HG02852 (cell line): ENCODE measurements around the gene GARNL3.

Source experiments
- ATAC-seq: cut with Tn5 transposase; IDR thresholded peaks from one replicate; pipeline ENCODE4 v1.9.1; 2021; ENCODE audit warnings: mild to moderate bottlenecking, moderate library complexity; ENCODE audit not compliant: unreplicated experiment

Gene GARNL3

GRCh38 chr9:127384016-127384730 is 119.6 kb downstream of the GARNL3 start:
- no peak for ATAC-seq

- ATAC-seq: no peak
Measured at GRCh38 chr9:127384901-127385300, 120.3 kb downstream of the GARNL3 start.

- ATAC-seq: no peak
Measured at GRCh38 chr9:127386249-127386648, 121.7 kb downstream of the GARNL3 start.

- ATAC-seq: no peak
Measured at GRCh38 chr9:127386981-127387380, 122.4 kb downstream of the GARNL3 start.

GRCh38 chr9:127388037-127388855 is 123.7 kb downstream of the GARNL3 start:
- peak; percentile 91 for ATAC-seq

- ATAC-seq: no peak
Measured at GRCh38 chr9:127388856-127389238, 124.3 kb downstream of the GARNL3 start.

GRCh38 chr9:127389381-127390247 is 125.0 kb downstream of the GARNL3 start:
- ATAC-seq: no peak

- ATAC-seq: no peak
Measured at GRCh38 chr9:127390248-127390545, 125.6 kb downstream of the GARNL3 start.

GRCh38 chr9:127390563-127390962 is 126.0 kb downstream of the GARNL3 start:
- no peak for ATAC-seq

GRCh38 chr9:127392166-127392565 is 127.6 kb downstream of the GARNL3 start:
- no peak for ATAC-seq

GRCh38 chr9:127392976-127393375 is 128.4 kb downstream of the GARNL3 start:
- ATAC-seq: no peak

GRCh38 chr9:127393645-127394044 is 129.1 kb downstream of the GARNL3 start:
- no peak for ATAC-seq

- ATAC-seq: no peak
Measured at GRCh38 chr9:127395497-127396252, 131.1 kb downstream of the GARNL3 start.

GRCh38 chr9:127396253-127396807 is 131.8 kb downstream of the GARNL3 start:
- no peak for ATAC-seq

- peak; percentile 97 for ATAC-seq
Measured at GRCh38 chr9:127396808-127397645, 132.5 kb downstream of the GARNL3 start, which contains the start of gene SLC2A8. Gene SLC2A8 (plus strand): TSS chr9:127397169. CDS start chr9:127397231, 62 bp downstream.

GRCh38 chr9:127397646-127398274 is 133.2 kb downstream of the GARNL3 start:
- ATAC-seq: no peak

- no peak for ATAC-seq
Measured at GRCh38 chr9:127398275-127398647, 133.7 kb downstream of the GARNL3 start.

GRCh38 chr9:127398715-127399400 is 134.3 kb downstream of the GARNL3 start:
- no peak for ATAC-seq
